IMR-90 (cell line): ENCODE results near the gene PARD3. TPM values are rescaled to one million over a fixed set of nuclear protein-coding genes. Genes with fewer than 3 reads are reported as not detected.

Source experiments
- ATAC-seq: fragments of 200-7000 bp; cut with Tn5 transposase; 2 replicates; pipeline ENCODE4 v1.9.1; 2020; ENCODE audit warnings: low read depth, mild to moderate bottlenecking, moderate library complexity
- BruUV-seq: library from RNA; stranded (reverse); fragments of 400-500 nt; replicated peaks from 2 replicates; lab custom pipeline; 2021; lab: Mats Ljungman, UMichigan
- CTCF ChIA-PET: fragments of 300-600 bp; formaldehyde crosslinking; extraction: SDS; loops from one replicate; lab custom pipeline; 2021; ENCODE audit warnings: antibody characterized with exemption; lab: Yijun Ruan, JAX
- POLR2A ChIA-PET: fragments of 300-600 bp; sonication (Branson Sonifier 250); formaldehyde crosslinking; loops from one replicate; lab custom pipeline; 2022; ENCODE audit warnings: antibody characterized with exemption; ENCODE audit not compliant: unreplicated experiment; lab: Charles Lee
- DNase-seq: peaks from one replicate; pipeline ENCODE4 v3.0.0; 2013
- H2AFZ ChIP-seq: replicated peaks from 2 replicates; pipeline ENCODE3; 2013; ENCODE audit warnings: low read length, mild to moderate bottlenecking; ENCODE audit not compliant: poor library complexity
- H2AK5ac ChIP-seq: 2 replicates; pipeline ENCODE4 v1.6.1; 2013; ENCODE audit warnings: low read depth, low read length, inconsistent platforms
- H2AK9ac ChIP-seq: replicated peaks from 2 replicates; pipeline ENCODE3; 2013; ENCODE audit warnings: mild to moderate bottlenecking, low read depth, low read length, moderate library complexity; ENCODE audit not compliant: poor library complexity
- H2BK120ac ChIP-seq: 2 replicates; pipeline ENCODE4 v1.6.1; 2013; ENCODE audit warnings: low read depth, low read length, inconsistent platforms
- H2BK15ac ChIP-seq: 3 replicates; pipeline ENCODE4 v1.6.1; 2013; ENCODE audit warnings: low read depth, low read length, inconsistent platforms
- H2BK20ac ChIP-seq: 2 replicates; pipeline ENCODE4 v1.6.1; 2013; ENCODE audit warnings: low read depth, mild to moderate bottlenecking, inconsistent platforms, low read length, moderate library complexity
- H2BK5ac ChIP-seq: 2 replicates; pipeline ENCODE4 v1.6.1; 2013; ENCODE audit warnings: mild to moderate bottlenecking, low read depth, low read length, inconsistent platforms; ENCODE audit not compliant: poor library complexity, severe bottlenecking
- H3K14ac ChIP-seq: replicated peaks from 2 replicates; pipeline ENCODE4 v1.6.1; 2013; ENCODE audit warnings: low read depth, low read length, inconsistent platforms
- H3K18ac ChIP-seq: 2 replicates; pipeline ENCODE4 v1.6.1; 2013; ENCODE audit warnings: low read depth, low read length, control low read depth
- H3K23ac ChIP-seq: 2 replicates; pipeline ENCODE4 v1.6.1; 2013; ENCODE audit warnings: low read depth, low read length, inconsistent platforms
- H3K27ac ChIP-seq: 2 replicates; pipeline ENCODE4 v1.5.1; 2013; ENCODE audit warnings: mild to moderate bottlenecking, control low read depth, low read length; ENCODE audit not compliant: insufficient read depth
- H3K27me3 ChIP-seq: 2 replicates; pipeline ENCODE4 v1.6.1; 2013; ENCODE audit warnings: low read length; ENCODE audit not compliant: control insufficient read depth, insufficient read depth
- H3K36me3 ChIP-seq: 2 replicates; pipeline ENCODE4 v1.6.1; 2013; ENCODE audit warnings: low read length, mixed read lengths; ENCODE audit not compliant: control insufficient read depth, insufficient read depth
- H3K4ac ChIP-seq: 2 replicates; pipeline ENCODE4 v1.6.1; 2013; ENCODE audit warnings: low read depth, low read length, inconsistent platforms
- H3K4me1 ChIP-seq: 2 replicates; pipeline ENCODE4 v1.6.1; 2013; ENCODE audit warnings: low read length, mixed read lengths; ENCODE audit not compliant: control insufficient read depth, insufficient read depth
- H3K4me2 ChIP-seq: 2 replicates; pipeline ENCODE4 v1.6.1; 2013; ENCODE audit warnings: low read depth, mild to moderate bottlenecking, control low read depth, low read length, moderate library complexity
- H3K4me3 ChIP-seq: 2 replicates; pipeline ENCODE4 v1.5.1; 2013; ENCODE audit warnings: low read depth, mild to moderate bottlenecking, control low read depth, low read length, moderate library complexity; ENCODE audit not compliant: insufficient read depth
- H3K56ac ChIP-seq: 2 replicates; pipeline ENCODE4 v1.6.1; 2013; ENCODE audit warnings: low read length, inconsistent platforms; ENCODE audit not compliant: insufficient read depth; ENCODE audit errors: extremely low read depth
- H3K79me1 ChIP-seq, 2 experiments: 2 replicates each; pipeline ENCODE4 v1.6.1; 2013; ENCODE audit warnings: low read length in 2 of 2, inconsistent platforms in 1 of 2, low read depth in 1 of 2
- H3K9ac ChIP-seq: 2 replicates; pipeline ENCODE4 v1.6.1; 2013; ENCODE audit warnings: low read depth, low read length, control low read depth
- H3K9me1 ChIP-seq: 2 replicates; pipeline ENCODE4 v1.6.1; 2013; ENCODE audit warnings: low read length, inconsistent platforms; ENCODE audit not compliant: insufficient read depth
- H3K9me3 ChIP-seq: 2 replicates; pipeline ENCODE4 v1.6.1; 2013; ENCODE audit warnings: low read length; ENCODE audit not compliant: control insufficient read depth, insufficient read depth
- H4K20me1 ChIP-seq: 2 replicates; pipeline ENCODE4 v1.6.1; 2013; ENCODE audit warnings: low read length, inconsistent platforms; ENCODE audit not compliant: insufficient read depth
- H4K5ac ChIP-seq: 2 replicates; pipeline ENCODE4 v1.6.1; 2013; ENCODE audit warnings: mild to moderate bottlenecking, low read depth, low read length, control low read depth
- H4K8ac ChIP-seq, 2 experiments: 2 replicates each; pipeline ENCODE4 v1.6.1; 2013; ENCODE audit warnings: low read depth in 2 of 2, low read length in 2 of 2, control low read depth in 1 of 2, inconsistent platforms in 1 of 2
- H4K91ac ChIP-seq: 2 replicates; pipeline ENCODE4 v1.6.1; 2013; ENCODE audit warnings: low read depth, low read length, inconsistent platforms; ENCODE audit not compliant: insufficient read depth
- BHLHE40 ChIP-seq: fragments of 150-350 bp; IDR thresholded peaks from 2 replicates; pipeline ENCODE4 v1.6.1; 2016; ENCODE audit warnings: mild to moderate bottlenecking, low read depth, low read length
- CEBPB ChIP-seq: IDR thresholded peaks from 2 replicates; pipeline ENCODE4 v1.6.1; 2012; ENCODE audit warnings: low read depth, low read length, improper control_type of control experiment
- CHD1 ChIP-seq: IDR thresholded peaks from 2 replicates; pipeline ENCODE4 v1.6.1; 2012; ENCODE audit warnings: low read depth, low read length, improper control_type of control experiment
- CTCF ChIP-seq: conservative IDR thresholded peaks from 2 replicates; pipeline ENCODE4 v1.5.1; 2012; ENCODE audit warnings: mild to moderate bottlenecking, low read depth, low read length, improper control_type of control experiment
- FOS ChIP-seq: fragments of 150-350 bp; IDR thresholded peaks from 2 replicates; pipeline ENCODE4 v1.6.1; 2016; ENCODE audit warnings: low read depth, low read length
- MAFK ChIP-seq: IDR thresholded peaks from 2 replicates; pipeline ENCODE4 v1.6.1; 2012; ENCODE audit warnings: low read depth, low read length, improper control_type of control experiment
- MXI1 ChIP-seq: IDR thresholded peaks from 2 replicates; pipeline ENCODE4 v1.6.1; 2012; ENCODE audit warnings: low read depth, mild to moderate bottlenecking, low read length, moderate library complexity, borderline replicate concordance
- POLR2A ChIP-seq: IDR thresholded peaks from 2 replicates; pipeline ENCODE4 v1.6.1; 2012; ENCODE audit warnings: mild to moderate bottlenecking, low read depth, low read length
- RAD21 ChIP-seq: IDR thresholded peaks from 2 replicates; pipeline ENCODE4 v1.6.1; 2012; ENCODE audit warnings: low read length, improper control_type of control experiment
- RCOR1 ChIP-seq: IDR thresholded peaks from 2 replicates; pipeline ENCODE4 v1.6.1; 2012; ENCODE audit warnings: mild to moderate bottlenecking, low read length, improper control_type of control experiment; ENCODE audit not compliant: insufficient replicate concordance
- USF2 ChIP-seq: fragments of 150-350 bp; IDR thresholded peaks from 2 replicates; pipeline ENCODE4 v1.6.1; 2017; ENCODE audit warnings: mild to moderate bottlenecking, antibody characterized with exemption, low read length, low read depth
- WGBS, 2 experiments: methylation state at CpG; one replicate each; pipeline versions ENCODE4 v1.1.5 to v1.1.7; 2013; ENCODE audit warnings: missing lambda C conversion rate in 2 of 2; ENCODE audit not compliant: insufficient read length in 1 of 2; ENCODE audit errors: extremely low coverage in 2 of 2; 5-methylcytosine and 5-hydroxymethylcytosine counted together
- dilution Hi-C: fragments of 300-500 bp; cut with HindIII; formaldehyde crosslinking; loops from one replicate; pipeline ENCODE4 v1.14.3; 2018; ENCODE audit warnings: low sequenced_read_pairs; ENCODE audit not compliant: unreplicated experiment
- in situ Hi-C: fragments of 300-500 bp; cut with MboI; formaldehyde crosslinking; loops from 3 replicates; pipeline ENCODE4 v1.14.3; 2019; ENCODE audit warnings: low sequenced_read_pairs, inconsistent platforms, mixed read lengths
- intact Hi-C: fragments of 100-400 bp; cut with micrococcal nuclease; formaldehyde crosslinking; loops from 2 replicates; pipeline ENCODE4 v1.10.0; 2022
- polyA plus RNA-seq, 3 experiments: library from polyadenylated mRNA; depleted of rRNA; stranded (reverse); fragments of >200 nt; gene quantifications; 2 replicates each; pipeline ENCODE4 v1.2.3, GENCODE V29; 2012; ENCODE audit warnings: low replicate concordance in 1 of 3
- total RNA-seq: library from RNA; depleted of rRNA; stranded (reverse); fragments of >200 nt; gene quantifications from 2 replicates; pipeline ENCODE4 v1.2.3, GENCODE V29; 2012

PARD3 gene
- total and polyA plus RNA-seq, 2 of the 4 experiments (the other 2 are of a cell fraction) = 14.6 to 37.5 TPM

- H3K36me3 ChIP-seq = no peaks in the 10 kb centered on the region
- no CpG with 5 or more reads among the region's 4 CpGs for WGBS, 2 experiments
Measured at GRCh38 chr10:34574353-34574934, 240.7 kb downstream of the PARD3 start.

More at GRCh38 chr10:34574353-34574934, 240.7 kb downstream of the PARD3 start:
- H3K4ac ChIP-seq = no peak overlapping the region
- H3K79me1 ChIP-seq = peaks cover 6 to 15% of the 10 kb centered on the region in 2 experiments; a peak in 3 of 4 replicates
- no peak overlapping the region for H3K4me3 ChIP-seq
- no peak overlapping the region for H3K56ac ChIP-seq
- H4K20me1 ChIP-seq = 0 out of 2 replicates have a peak, but pooled peaks cover 3% of the 10 kb centered on the region
- H3K9me3 ChIP-seq = no peaks in the 10 kb centered on the region
- no peak overlapping the region for H2BK20ac ChIP-seq
- no TSS peak for BruUV-seq
- H2BK120ac ChIP-seq = no peak overlapping the region
- no peak overlapping the region for H3K18ac ChIP-seq
- H4K8ac ChIP-seq = no peak overlapping the region
- no peak for TF ChIP-seq CTCF
- TF ChIP-seq CHD1 = no peak
- no peak for TF ChIP-seq MAFK
- no peak for TF ChIP-seq CEBPB
- no peak for TF ChIP-seq USF2
- no peak for TF ChIP-seq RAD21
- TF ChIP-seq RCOR1 = no peak
- TF ChIP-seq POLR2A = no peak
- no peak for TF ChIP-seq FOS
- TF ChIP-seq MXI1 = no peak
- no peak for TF ChIP-seq BHLHE40
- POLR2A ChIA-PET = no interaction called here
- DNase-seq (no peak), ATAC-seq (no peak)
- H2BK15ac ChIP-seq = no peak overlapping the region
- no peak overlapping the region for H2AFZ ChIP-seq
- peaks cover 3% of the 10 kb centered on the region; the same call in 1 of the 2 replicates for H3K4me1 ChIP-seq
- intact Hi-C loops (no loop called here), dilution Hi-C loops (no loop called here), in situ Hi-C loops (no loop called here)
- H3K27me3 ChIP-seq = no peaks in the 10 kb centered on the region
- H4K91ac ChIP-seq = no peak overlapping the region
- no peak overlapping the region for H3K27ac ChIP-seq
- CTCF ChIA-PET = no interaction called here
- no peak overlapping the region for H3K14ac ChIP-seq
- no peak overlapping the region for H4K5ac ChIP-seq
- no peak overlapping the region for H3K9ac ChIP-seq
- H2BK5ac ChIP-seq = no peak overlapping the region
- no peak overlapping the region for H3K23ac ChIP-seq
- H2AK5ac ChIP-seq = no peak overlapping the region
- no peak overlapping the region for H2AK9ac ChIP-seq
- no peak overlapping the region for H3K4me2 ChIP-seq
- H3K9me1 ChIP-seq = 0 out of 2 replicates have a peak, but pooled peaks cover 6% of the 10 kb centered on the region
